HFFc6 (cell line): ENCODE results near the gene TRABD2B. TPM values are rescaled to one million over a fixed set of nuclear protein-coding genes. Genes with fewer than 3 reads are reported as not detected.

Experiments used
- DNase-seq: peaks from one replicate; pipeline ENCODE4 v3.0.0-alpha.2; 2018
- H3K27ac Mint-ChIP-seq: 2 replicates; pipeline ENCODE4 v1.8.0; 2020; ENCODE audit warnings: mild to moderate bottlenecking, mixed read lengths
- H3K27me3 Mint-ChIP-seq: 2 replicates; pipeline ENCODE4 v1.8.0; 2021; ENCODE audit warnings: mild to moderate bottlenecking, moderate library complexity, mixed read lengths; ENCODE audit not compliant: insufficient read depth
- H3K36me3 Mint-ChIP-seq: 2 replicates; pipeline ENCODE4 v1.8.0; 2021; ENCODE audit warnings: low read depth, mixed read lengths
- H3K4me1 Mint-ChIP-seq: 2 replicates; pipeline ENCODE4 v1.8.0; 2020; ENCODE audit warnings: low read depth, mixed read lengths
- H3K4me3 Mint-ChIP-seq: 2 replicates; pipeline ENCODE4 v1.8.0; 2020; ENCODE audit warnings: mild to moderate bottlenecking, moderate library complexity, mixed read lengths
- H3K9me3 Mint-ChIP-seq: 2 replicates; pipeline ENCODE4 v1.8.0; 2020; ENCODE audit warnings: mild to moderate bottlenecking, mixed read lengths
- CTCF ChIP-seq: fragments of 200-600 bp; sonication (generic); IDR thresholded peaks from 2 replicates; pipeline ENCODE4 v1.5.0; 2021; ENCODE audit warnings: antibody characterized with exemption, mild to moderate bottlenecking
- total RNA-seq, 6 experiments: library from RNA; stranded (reverse); fragmentation: NEBNext Ultra II Directional; extraction: Animal tissue kit (Norgen Biotek cat#: 25700); gene quantifications; 2 replicates in 1 of 6; 3 replicates in 5 of 6; pipeline ENCODE4 v1.2.3, GENCODE V29; 2021

The TRABD2B gene
- total RNA-seq, 6 experiments from 2014 or later: not detected

GRCh38 chr1:47913225-47913823 lies 83.9 kb downstream of the TRABD2B start:
- DNase-seq: no peak
- Mint-ChIP-seq H3K27ac (no peak overlapping the region), H3K36me3 (no peaks in the 10 kb centered on the region; the same call in 1 of the 2 replicates), H3K4me1 (no peaks in the 10 kb centered on the region), H3K4me3 (no peak overlapping the region), H3K9me3 (peaks cover 26% of the 10 kb centered on the region), H3K27me3 (no peaks in the 10 kb centered on the region; the same call in none of the 2 replicates)
- TF ChIP-seq CTCF: no peak

GRCh38 chr1:47912756-47913155 lies 84.4 kb downstream of the TRABD2B start:
- peaks cover 27% of the 10 kb centered on the region for H3K9me3 Mint-ChIP-seq
- DNase-seq: no peak
- no peak overlapping the region for H3K27ac Mint-ChIP-seq
- no peaks in the 10 kb centered on the region; the same call in none of the 2 replicates for H3K27me3 Mint-ChIP-seq
- no peak overlapping the region for H3K4me3 Mint-ChIP-seq
- H3K4me1 Mint-ChIP-seq: no peaks in the 10 kb centered on the region
- no peaks in the 10 kb centered on the region; the same call in 1 of the 2 replicates for H3K36me3 Mint-ChIP-seq
- TF ChIP-seq CTCF: no peak

- Mint-ChIP-seq H3K36me3 (no peaks in the 10 kb centered on the region; the same call in 1 of the 2 replicates), H3K4me3 (no peak overlapping the region), H3K4me1 (no peaks in the 10 kb centered on the region), H3K27me3 (no peaks in the 10 kb centered on the region; the same call in none of the 2 replicates), H3K9me3 (peaks cover 27% of the 10 kb centered on the region), H3K27ac (no peak overlapping the region)
- no peak for DNase-seq
- TF ChIP-seq CTCF: no peak
These were observed 85.3 kb downstream of the TRABD2B start for GRCh38 chr1:47911892-47912291.

GRCh38 chr1:47911424-47911823 lies 85.8 kb downstream of the TRABD2B start:
- Mint-ChIP-seq H3K27ac (no peak overlapping the region), H3K4me3 (no peak overlapping the region)

GRCh38 chr1:47908258-47908657 lies 88.9 kb downstream of the TRABD2B start:
- H3K9me3 Mint-ChIP-seq: peaks cover 30% of the 10 kb centered on the region
- no peak overlapping the region for H3K27ac Mint-ChIP-seq
- no peak for TF ChIP-seq CTCF
- DNase-seq: no peak
- no peaks in the 10 kb centered on the region for H3K4me1 Mint-ChIP-seq
- H3K36me3 Mint-ChIP-seq: no peaks in the 10 kb centered on the region; the same call in 1 of the 2 replicates
- no peaks in the 10 kb centered on the region; the same call in 1 of the 2 replicates for H3K27me3 Mint-ChIP-seq
- no peak overlapping the region for H3K4me3 Mint-ChIP-seq

More at GRCh38 chr1:47911424-47911823, 85.8 kb downstream of the TRABD2B start:
- Mint-ChIP-seq H3K9me3 (peaks cover 27% of the 10 kb centered on the region), H3K4me1 (no peaks in the 10 kb centered on the region), H3K36me3 (no peaks in the 10 kb centered on the region; the same call in 1 of the 2 replicates), H3K27me3 (no peaks in the 10 kb centered on the region; the same call in none of the 2 replicates)
- DNase-seq: no peak
- TF ChIP-seq CTCF: no peak
